GM12878 (cell line): Measurements from ENCODE around the gene TROAP.

Experiments
- CHD2 ChIP-seq: IDR thresholded peaks from 2 replicates; pipeline ENCODE4 v1.6.1; 2011; ENCODE audit warnings: low read depth, low read length, improper control_type of control experiment, borderline replicate concordance
- KDM1A ChIP-seq: fragments of 200-600 bp; sonication (generic); IDR thresholded peaks from 2 replicates; pipeline ENCODE4 v1.6.1; 2016; ENCODE audit warnings: borderline replicate concordance
- MEF2A ChIP-seq: IDR thresholded peaks from 2 replicates; pipeline ENCODE4 v1.6.1; 2011; ENCODE audit warnings: low read depth, mild to moderate bottlenecking, low read length, moderate library complexity; ENCODE audit not compliant: insufficient read depth
- MXI1 ChIP-seq: fragments of 150-350 bp; IDR thresholded peaks from 2 replicates; pipeline ENCODE4 v1.6.1; 2011; ENCODE audit warnings: low read depth, mild to moderate bottlenecking, inconsistent platforms, low read length, improper control_type of control experiment
- MYC ChIP-seq: IDR thresholded peaks from 2 replicates; pipeline ENCODE4 v1.6.1; 2011; ENCODE audit warnings: mild to moderate bottlenecking, low read length, moderate library complexity, inconsistent platforms; ENCODE audit not compliant: insufficient read depth, insufficient replicate concordance, insufficient read length, severe bottlenecking
- POLR2AphosphoS5 ChIP-seq: IDR thresholded peaks from 2 replicates; pipeline ENCODE4 v1.6.1; 2011; ENCODE audit warnings: mild to moderate bottlenecking, low read length, inconsistent platforms
- REST ChIP-seq: IDR thresholded peaks from 2 replicates; pipeline ENCODE4 v1.6.1; 2012; ENCODE audit warnings: mild to moderate bottlenecking, low read depth, low read length
- ZZZ3 ChIP-seq: IDR thresholded peaks from 2 replicates; pipeline ENCODE4 v1.6.1; 2011; ENCODE audit warnings: low read depth; ENCODE audit not compliant: control insufficient read depth, insufficient read length
- TF ChIP-seq, protein P1 (sequence below), 3 experiments: IDR thresholded peaks in 2 of 3; conservative IDR thresholded peaks in 1 of 3; 2 replicates each; pipeline ENCODE4 v1.5.1; 2011; ENCODE audit warnings: low read depth in 3 of 3, low read length in 3 of 3, mild to moderate bottlenecking in 3 of 3, control low read depth in 2 of 3, moderate library complexity in 2 of 3, inconsistent platforms in 1 of 3, mixed read lengths in 1 of 3; ENCODE audit not compliant: control insufficient read depth in 2 of 3, insufficient read depth in 1 of 3; ENCODE audit errors: extremely low read depth in 1 of 3
- TF ChIP-seq, protein P2 (sequence below): fragments of 450-650 bp; IDR thresholded peaks from 2 replicates; pipeline ENCODE4 v1.6.1; 2016; ENCODE audit warnings: mild to moderate bottlenecking

DNA sequence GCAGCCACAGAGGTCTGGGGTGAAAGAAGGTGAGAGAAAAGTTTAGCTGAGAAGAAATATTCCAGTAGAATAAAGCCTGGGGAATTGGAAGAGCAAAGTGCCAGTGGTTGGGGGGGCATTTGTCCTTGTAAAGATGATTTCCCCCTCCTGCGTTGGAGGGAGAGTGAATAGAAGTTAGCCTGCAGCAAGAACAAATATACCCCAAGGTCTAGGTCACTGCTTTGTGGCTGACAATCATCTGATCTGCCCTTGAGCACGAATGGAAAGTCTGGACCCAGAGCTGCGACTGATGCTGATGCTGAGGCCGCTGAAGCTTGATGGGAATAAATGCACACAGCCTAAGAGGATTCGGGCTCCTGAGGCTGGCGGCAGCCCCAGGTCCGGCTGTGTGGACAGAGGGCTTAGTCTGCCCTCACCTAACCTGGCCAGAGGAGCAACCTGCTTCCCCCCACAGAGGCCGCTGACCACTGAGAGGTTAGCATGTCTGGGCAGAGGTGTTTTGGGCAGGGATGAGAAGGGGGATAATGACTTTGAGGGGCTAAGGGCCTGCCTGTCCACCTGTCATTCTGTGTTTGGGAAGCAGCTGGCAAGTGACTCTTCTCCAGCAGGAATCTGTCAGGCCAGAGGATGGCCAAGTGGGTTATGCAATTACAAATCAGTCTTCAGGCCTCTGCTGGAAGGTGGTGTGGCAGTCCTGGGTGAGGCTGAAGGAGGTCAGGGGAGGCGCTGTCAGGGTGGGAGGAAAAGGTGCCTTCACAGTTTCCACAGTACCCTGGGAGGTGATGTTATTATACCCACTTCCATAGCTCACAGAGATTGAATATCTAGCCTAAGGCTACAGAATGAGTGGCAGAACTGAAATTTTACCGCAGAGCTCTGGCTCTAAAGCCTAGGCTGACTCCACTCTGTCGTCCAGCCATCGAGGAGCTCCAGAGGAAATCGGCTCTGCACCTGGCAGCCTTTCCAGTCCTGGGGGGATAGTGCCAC lies 46.5 kb upstream of the TROAP start:
- TF ChIP-seq CHD2, result no peak
- no peak for TF ChIP-seq POLR2AphosphoS5
- TF ChIP-seq, protein P1, sequence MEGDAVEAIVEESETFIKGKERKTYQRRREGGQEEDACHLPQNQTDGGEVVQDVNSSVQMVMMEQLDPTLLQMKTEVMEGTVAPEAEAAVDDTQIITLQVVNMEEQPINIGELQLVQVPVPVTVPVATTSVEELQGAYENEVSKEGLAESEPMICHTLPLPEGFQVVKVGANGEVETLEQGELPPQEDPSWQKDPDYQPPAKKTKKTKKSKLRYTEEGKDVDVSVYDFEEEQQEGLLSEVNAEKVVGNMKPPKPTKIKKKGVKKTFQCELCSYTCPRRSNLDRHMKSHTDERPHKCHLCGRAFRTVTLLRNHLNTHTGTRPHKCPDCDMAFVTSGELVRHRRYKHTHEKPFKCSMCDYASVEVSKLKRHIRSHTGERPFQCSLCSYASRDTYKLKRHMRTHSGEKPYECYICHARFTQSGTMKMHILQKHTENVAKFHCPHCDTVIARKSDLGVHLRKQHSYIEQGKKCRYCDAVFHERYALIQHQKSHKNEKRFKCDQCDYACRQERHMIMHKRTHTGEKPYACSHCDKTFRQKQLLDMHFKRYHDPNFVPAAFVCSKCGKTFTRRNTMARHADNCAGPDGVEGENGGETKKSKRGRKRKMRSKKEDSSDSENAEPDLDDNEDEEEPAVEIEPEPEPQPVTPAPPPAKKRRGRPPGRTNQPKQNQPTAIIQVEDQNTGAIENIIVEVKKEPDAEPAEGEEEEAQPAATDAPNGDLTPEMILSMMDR (IDR thresholded peaks at IDR 0.05 in 2 of 3, conservative IDR thresholded peaks at IDR 0.05 in 1 of 3; ENCODE audit: control insufficient read depth in 2 of 3, extremely low read depth in 1 of 3, insufficient read depth in 1 of 3, low read depth in 3 of 3, low read length in 3 of 3), result no peak
- TF ChIP-seq MXI1, result no peak
- TF ChIP-seq MYC, result no peak
- TF ChIP-seq ZZZ3, result no peak
- no peak for TF ChIP-seq REST
- TF ChIP-seq MEF2A, result no peak
- no peak for TF ChIP-seq KDM1A
- TF ChIP-seq, protein P2, sequence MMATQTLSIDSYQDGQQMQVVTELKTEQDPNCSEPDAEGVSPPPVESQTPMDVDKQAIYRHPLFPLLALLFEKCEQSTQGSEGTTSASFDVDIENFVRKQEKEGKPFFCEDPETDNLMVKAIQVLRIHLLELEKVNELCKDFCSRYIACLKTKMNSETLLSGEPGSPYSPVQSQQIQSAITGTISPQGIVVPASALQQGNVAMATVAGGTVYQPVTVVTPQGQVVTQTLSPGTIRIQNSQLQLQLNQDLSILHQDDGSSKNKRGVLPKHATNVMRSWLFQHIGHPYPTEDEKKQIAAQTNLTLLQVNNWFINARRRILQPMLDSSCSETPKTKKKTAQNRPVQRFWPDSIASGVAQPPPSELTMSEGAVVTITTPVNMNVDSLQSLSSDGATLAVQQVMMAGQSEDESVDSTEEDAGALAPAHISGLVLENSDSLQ, result no peak
